OCI-LY1 (cell line): ENCODE results near the gene STAG1.

ENCODE experiments used
- EZH2 ChIP-seq: fragments of 200-600 bp; sonication (generic), shearing (Covaris generic); IDR thresholded peaks from 2 replicates; pipeline ENCODE4 v1.8.0; 2017; ENCODE audit warnings: borderline replicate concordance, mixed run types, mild to moderate bottlenecking, antibody characterized with exemption, low read length, moderate library complexity, mixed read lengths
- TF ChIP-seq, protein P1 (sequence below): fragments of 200-600 bp; sonication (generic), shearing (Covaris generic); IDR thresholded peaks from 2 replicates; pipeline ENCODE4 v1.5.1; 2017; ENCODE audit warnings: mild to moderate bottlenecking, antibody characterized with exemption, low read length, moderate library complexity, mixed read lengths

DNA sequence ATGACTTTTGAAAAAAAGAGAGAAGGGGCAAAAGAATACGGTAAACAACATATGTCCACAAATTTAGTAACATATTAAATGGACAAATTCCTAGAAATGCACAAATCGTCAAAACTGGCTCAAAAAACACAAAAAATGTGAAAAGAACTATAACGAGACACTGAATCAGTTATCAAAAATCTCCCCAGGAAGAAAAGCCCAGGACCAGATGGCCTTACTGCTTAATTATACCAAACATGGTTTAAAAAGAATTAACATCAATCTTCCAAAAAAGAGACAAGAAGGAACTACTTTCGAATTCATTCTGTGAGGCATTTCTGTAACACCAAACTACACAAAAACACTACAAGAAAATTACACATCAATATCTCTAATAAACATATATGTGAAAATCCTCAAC is 117.4 kb downstream of the STAG1 start:
- TF ChIP-seq, protein P1, sequence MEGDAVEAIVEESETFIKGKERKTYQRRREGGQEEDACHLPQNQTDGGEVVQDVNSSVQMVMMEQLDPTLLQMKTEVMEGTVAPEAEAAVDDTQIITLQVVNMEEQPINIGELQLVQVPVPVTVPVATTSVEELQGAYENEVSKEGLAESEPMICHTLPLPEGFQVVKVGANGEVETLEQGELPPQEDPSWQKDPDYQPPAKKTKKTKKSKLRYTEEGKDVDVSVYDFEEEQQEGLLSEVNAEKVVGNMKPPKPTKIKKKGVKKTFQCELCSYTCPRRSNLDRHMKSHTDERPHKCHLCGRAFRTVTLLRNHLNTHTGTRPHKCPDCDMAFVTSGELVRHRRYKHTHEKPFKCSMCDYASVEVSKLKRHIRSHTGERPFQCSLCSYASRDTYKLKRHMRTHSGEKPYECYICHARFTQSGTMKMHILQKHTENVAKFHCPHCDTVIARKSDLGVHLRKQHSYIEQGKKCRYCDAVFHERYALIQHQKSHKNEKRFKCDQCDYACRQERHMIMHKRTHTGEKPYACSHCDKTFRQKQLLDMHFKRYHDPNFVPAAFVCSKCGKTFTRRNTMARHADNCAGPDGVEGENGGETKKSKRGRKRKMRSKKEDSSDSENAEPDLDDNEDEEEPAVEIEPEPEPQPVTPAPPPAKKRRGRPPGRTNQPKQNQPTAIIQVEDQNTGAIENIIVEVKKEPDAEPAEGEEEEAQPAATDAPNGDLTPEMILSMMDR: no peak
- TF ChIP-seq EZH2: no peak
